Measurements from ENCODE around the gene KLHL24.
"Not testable (repeated sequence)": the region's sequence is repeated elsewhere in the genome, so short reads cannot be mapped to it uniquely, and the experiment has no call there.

KLHL24 gene

GRCh38 chr3:183619624-183620251 lies 15.7 kb upstream of the KLHL24 start:
- no peaks in the 10 kb centered on the region for H3K27me3 ChIP-seq (ENCODE audit: control insufficient read depth, insufficient read depth, low read length)
- H3K9ac ChIP-seq (ENCODE audit: low read length): no peak overlapping the region
- no peaks in the 10 kb centered on the region for H3K9me3 ChIP-seq (ENCODE audit: control insufficient read depth, low read length)
- no peaks in the 10 kb centered on the region for H3K4me1 ChIP-seq (ENCODE audit: control insufficient read depth, insufficient read depth, low read length)
- no peaks in the 10 kb centered on the region for H3K36me3 ChIP-seq (ENCODE audit: control insufficient read depth, insufficient read depth, low read length)
- H3K4me3 ChIP-seq (ENCODE audit: low read length): no peak overlapping the region

GRCh38 chr3:183620252-183620628 lies 15.2 kb upstream of the KLHL24 start:
- H3K4me1 ChIP-seq (ENCODE audit: control insufficient read depth, insufficient read depth, low read length): no peaks in the 10 kb centered on the region
- no peak overlapping the region for H3K9ac ChIP-seq (ENCODE audit: low read length)

GRCh38 chr3:183622473-183622872 lies 12.9 kb upstream of the KLHL24 start:
- not testable (repeated sequence) for H3K4me1 ChIP-seq (ENCODE audit: control insufficient read depth, insufficient read depth, low read length); H3K27me3 ChIP-seq (ENCODE audit: control insufficient read depth, insufficient read depth, low read length); H3K4me3 ChIP-seq (ENCODE audit: low read length); H3K36me3 ChIP-seq (ENCODE audit: control insufficient read depth, insufficient read depth, low read length); H3K9me3 ChIP-seq (ENCODE audit: control insufficient read depth, low read length); H3K9ac ChIP-seq (ENCODE audit: low read length)

More at GRCh38 chr3:183620252-183620628, 15.2 kb upstream of the KLHL24 start:
- Histone ChIP-seq H3K9me3 (ENCODE audit: control insufficient read depth, low read length) (no peaks in the 10 kb centered on the region), H3K36me3 (ENCODE audit: control insufficient read depth, insufficient read depth, low read length) (no peaks in the 10 kb centered on the region), H3K4me3 (ENCODE audit: low read length) (no peak overlapping the region), H3K27me3 (ENCODE audit: control insufficient read depth, insufficient read depth, low read length) (no peaks in the 10 kb centered on the region)

GRCh38 chr3:183626877-183627594 lies 8.4 kb upstream of the KLHL24 start:
- H3K36me3 ChIP-seq (ENCODE audit: control insufficient read depth, insufficient read depth, low read length): no peaks in the 10 kb centered on the region
- H3K9me3 ChIP-seq (ENCODE audit: control insufficient read depth, low read length): no peaks in the 10 kb centered on the region
- peaks cover under 1% of the 10 kb centered on the region for H3K4me1 ChIP-seq (ENCODE audit: control insufficient read depth, insufficient read depth, low read length)
- no peaks in the 10 kb centered on the region for H3K27me3 ChIP-seq (ENCODE audit: control insufficient read depth, insufficient read depth, low read length)
- H3K9ac ChIP-seq (ENCODE audit: low read length): no peak overlapping the region
- H3K4me3 ChIP-seq (ENCODE audit: low read length): no peak overlapping the region

GRCh38 chr3:183629546-183630301 lies 5.7 kb upstream of the KLHL24 start:
- no peak overlapping the region for H3K9ac ChIP-seq (ENCODE audit: low read length)
- no peaks in the 10 kb centered on the region for H3K9me3 ChIP-seq (ENCODE audit: control insufficient read depth, low read length)
- peaks cover 9% of the 10 kb centered on the region for H3K4me1 ChIP-seq (ENCODE audit: control insufficient read depth, insufficient read depth, low read length)
- no peaks in the 10 kb centered on the region for H3K36me3 ChIP-seq (ENCODE audit: control insufficient read depth, insufficient read depth, low read length)
- no peak overlapping the region for H3K4me3 ChIP-seq (ENCODE audit: low read length)
- no peaks in the 10 kb centered on the region for H3K27me3 ChIP-seq (ENCODE audit: control insufficient read depth, insufficient read depth, low read length)

GRCh38 chr3:183631715-183632114 lies 3.7 kb upstream of the KLHL24 start:
- H3K4me1 ChIP-seq (ENCODE audit: control insufficient read depth, insufficient read depth, low read length): peaks cover 14% of the 10 kb centered on the region
- no peak overlapping the region for H3K4me3 ChIP-seq (ENCODE audit: low read length)
- H3K9ac ChIP-seq (ENCODE audit: low read length): no peak overlapping the region
- no peaks in the 10 kb centered on the region for H3K36me3 ChIP-seq (ENCODE audit: control insufficient read depth, insufficient read depth, low read length)
- H3K9me3 ChIP-seq (ENCODE audit: control insufficient read depth, low read length): no peaks in the 10 kb centered on the region
- H3K27me3 ChIP-seq (ENCODE audit: control insufficient read depth, insufficient read depth, low read length): no peaks in the 10 kb centered on the region

GRCh38 chr3:183632725-183633124 lies 2.7 kb upstream of the KLHL24 start:
- peaks cover 20% of the 10 kb centered on the region for H3K4me1 ChIP-seq (ENCODE audit: control insufficient read depth, insufficient read depth, low read length)
- H3K9ac ChIP-seq (ENCODE audit: low read length); H3K9me3 ChIP-seq (ENCODE audit: control insufficient read depth, low read length); H3K36me3 ChIP-seq (ENCODE audit: control insufficient read depth, insufficient read depth, low read length); H3K4me3 ChIP-seq (ENCODE audit: low read length); H3K27me3 ChIP-seq (ENCODE audit: control insufficient read depth, insufficient read depth, low read length): not testable (repeated sequence)

- Histone ChIP-seq H3K9ac (ENCODE audit: low read length) (peak overlapping the region; percentile 99), H3K9me3 (ENCODE audit: control insufficient read depth, low read length) (no peaks in the 10 kb centered on the region), H3K27me3 (ENCODE audit: control insufficient read depth, insufficient read depth, low read length) (no peaks in the 10 kb centered on the region), H3K4me3 (ENCODE audit: low read length) (peak overlapping the region; percentile 81), H3K4me1 (ENCODE audit: control insufficient read depth, insufficient read depth, low read length) (peaks cover 30% of the 10 kb centered on the region), H3K36me3 (ENCODE audit: control insufficient read depth, insufficient read depth, low read length) (no peaks in the 10 kb centered on the region)
Observed at GRCh38 chr3:183634707-183635106, 716 bp upstream of the KLHL24 start.

- no peaks in the 10 kb centered on the region for H3K9me3 ChIP-seq (ENCODE audit: control insufficient read depth, low read length)
- H3K4me1 ChIP-seq (ENCODE audit: control insufficient read depth, insufficient read depth, low read length): peaks cover 30% of the 10 kb centered on the region
- H3K4me3 ChIP-seq (ENCODE audit: low read length): peak overlapping the region; percentile 81
- no peaks in the 10 kb centered on the region for H3K36me3 ChIP-seq (ENCODE audit: control insufficient read depth, insufficient read depth, low read length)
- H3K9ac ChIP-seq (ENCODE audit: low read length): peak overlapping the region; percentile 99
- H3K27me3 ChIP-seq (ENCODE audit: control insufficient read depth, insufficient read depth, low read length): no peaks in the 10 kb centered on the region
Observed at GRCh38 chr3:183635107-183635430, 354 bp upstream of the KLHL24 start.

- H3K9me3 ChIP-seq (ENCODE audit: control insufficient read depth, low read length): no peaks in the 10 kb centered on the region
- no peaks in the 10 kb centered on the region for H3K36me3 ChIP-seq (ENCODE audit: control insufficient read depth, insufficient read depth, low read length)
- peak overlapping the region; percentile 81 for H3K4me3 ChIP-seq (ENCODE audit: low read length)
- peaks cover 30% of the 10 kb centered on the region for H3K4me1 ChIP-seq (ENCODE audit: control insufficient read depth, insufficient read depth, low read length)
- H3K9ac ChIP-seq (ENCODE audit: low read length): peak overlapping the region; percentile 99
- no peaks in the 10 kb centered on the region for H3K27me3 ChIP-seq (ENCODE audit: control insufficient read depth, insufficient read depth, low read length)
Observed at GRCh38 chr3:183636221-183637105, 1.0 kb downstream of the KLHL24 start.

- Histone ChIP-seq H3K9me3 (ENCODE audit: control insufficient read depth, low read length) (no peaks in the 10 kb centered on the region), H3K4me1 (ENCODE audit: control insufficient read depth, insufficient read depth, low read length) (peaks cover 29% of the 10 kb centered on the region), H3K27me3 (ENCODE audit: control insufficient read depth, insufficient read depth, low read length) (no peaks in the 10 kb centered on the region), H3K36me3 (ENCODE audit: control insufficient read depth, insufficient read depth, low read length) (no peaks in the 10 kb centered on the region), H3K9ac (ENCODE audit: low read length) (peak overlapping the region; percentile 99), H3K4me3 (ENCODE audit: low read length) (peak overlapping the region; percentile 81)
Observed at GRCh38 chr3:183637106-183637486, 1.7 kb downstream of the KLHL24 start.

Measured in mucosa of stomach (tissue), 1 donor.